B cell (primary cell): ENCODE measurements around the gene COL4A1.

Source experiments
- CTCF ChIP-seq: fragments of 200-600 bp; IDR thresholded peaks from one replicate; pipeline ENCODE4 v1.8.0; 2022; ENCODE audit warnings: antibody characterized with exemption, mild to moderate bottlenecking
- EZH2 ChIP-seq: IDR thresholded peaks from 2 replicates; pipeline ENCODE4 v1.6.1; 2012; ENCODE audit warnings: borderline replicate concordance, low read depth, mild to moderate bottlenecking, moderate library complexity, low read length; ENCODE audit not compliant: insufficient read depth, poor library complexity, severe bottlenecking

- no peak for TF ChIP-seq CTCF
- TF ChIP-seq EZH2, result no peak
Measured at GRCh38 chr13:110140099-110140498, 166.9 kb downstream of the COL4A1 start.
